Smooth muscle cell (in vitro differentiated cells): Measurements from ENCODE around the gene OR2AP1. TPM values are rescaled to one million over a fixed set of nuclear protein-coding genes. Genes with fewer than 3 reads are reported as not detected.
"Not testable (repeated sequence)": the region's sequence is repeated elsewhere in the genome, so short reads cannot be mapped to it uniquely, and the experiment has no call there.

Experiments
- DNase-seq: peaks from one replicate; lab custom pipeline; 2025; ENCODE audit not compliant: unreplicated experiment; lab: John Stamatoyannopoulos, UW
- H2AFZ ChIP-seq: fragments of 200-600 bp; sonication (generic); 2 replicates; pipeline ENCODE4 v1.6.0; 2016; ENCODE audit warnings: antibody characterized with exemption, low read depth, mild to moderate bottlenecking
- H3F3A ChIP-seq: fragments of 200-600 bp; sonication (generic); 2 replicates; pipeline ENCODE4 v1.6.0; 2017; ENCODE audit warnings: antibody characterized with exemption, low read depth
- H3K27ac ChIP-seq: fragments of 200-600 bp; sonication (generic); 2 replicates; pipeline ENCODE4 v1.5.1; 2016; ENCODE audit warnings: low read depth, mild to moderate bottlenecking
- H3K27me3 ChIP-seq: fragments of 200-600 bp; sonication (generic); 2 replicates; pipeline ENCODE4 v1.6.1; 2016; ENCODE audit warnings: low read depth, mild to moderate bottlenecking
- H3K36me3 ChIP-seq: fragments of 200-600 bp; sonication (generic); 2 replicates; pipeline ENCODE4 v1.5.1; 2016; ENCODE audit warnings: low read depth
- H3K4me1 ChIP-seq: fragments of 200-600 bp; sonication (generic); 2 replicates; pipeline ENCODE4 v1.5.1; 2016; ENCODE audit warnings: low read depth
- H3K4me2 ChIP-seq: fragments of 200-600 bp; sonication (generic); 2 replicates; pipeline ENCODE4 v1.6.0; 2016; ENCODE audit warnings: mild to moderate bottlenecking
- H3K4me3 ChIP-seq: fragments of 200-600 bp; sonication (generic); 2 replicates; pipeline ENCODE4 v1.5.1; 2016; ENCODE audit warnings: mild to moderate bottlenecking
- H3K79me2 ChIP-seq: fragments of 200-600 bp; sonication (generic); 2 replicates; pipeline ENCODE4 v1.6.0; 2016; ENCODE audit warnings: low read depth, mild to moderate bottlenecking
- H3K9ac ChIP-seq: fragments of 200-600 bp; sonication (generic); 2 replicates; pipeline ENCODE4 v1.6.0; 2016; ENCODE audit warnings: low read depth
- H3K9me3 ChIP-seq: fragments of 200-600 bp; sonication (generic); replicated peaks from 2 replicates; pipeline ENCODE4 v1.5.1; 2016; ENCODE audit warnings: low read depth
- H4K20me1 ChIP-seq: fragments of 200-600 bp; sonication (generic); 2 replicates; pipeline ENCODE4 v1.6.0; 2016; ENCODE audit warnings: low read depth
- WGBS: methylation state at CpG from one replicate; pipeline ENCODE4 v1.1.7; 2016; ENCODE audit warnings: low lambda C conversion rate; 5-methylcytosine and 5-hydroxymethylcytosine counted together
- polyA plus RNA-seq: library from polyadenylated mRNA; unstranded; fragments of >200 nt; fragmentation: Nextera tagmentation; extraction: Ambion mirVana; gene quantifications from 2 replicates; pipeline ENCODE4 v1.2.1, GENCODE V29; 2016
- total RNA-seq: library from RNA; depleted of rRNA; stranded (reverse); fragments of >200 nt; gene quantifications from 2 replicates; pipeline ENCODE4 v1.2.3, GENCODE V29; 2014
- TF ChIP-seq, protein P1 (sequence below): fragments of 200-600 bp; sonication (generic); IDR thresholded peaks from 2 replicates; pipeline ENCODE4 v1.5.1; 2017; ENCODE audit warnings: borderline replicate concordance, mild to moderate bottlenecking, antibody characterized with exemption; ENCODE audit not compliant: insufficient read depth, poor library complexity, severe bottlenecking

OR2AP1 gene
- total and polyA plus RNA-seq, 2 experiments from 2014 or later = not detected

DNA sequence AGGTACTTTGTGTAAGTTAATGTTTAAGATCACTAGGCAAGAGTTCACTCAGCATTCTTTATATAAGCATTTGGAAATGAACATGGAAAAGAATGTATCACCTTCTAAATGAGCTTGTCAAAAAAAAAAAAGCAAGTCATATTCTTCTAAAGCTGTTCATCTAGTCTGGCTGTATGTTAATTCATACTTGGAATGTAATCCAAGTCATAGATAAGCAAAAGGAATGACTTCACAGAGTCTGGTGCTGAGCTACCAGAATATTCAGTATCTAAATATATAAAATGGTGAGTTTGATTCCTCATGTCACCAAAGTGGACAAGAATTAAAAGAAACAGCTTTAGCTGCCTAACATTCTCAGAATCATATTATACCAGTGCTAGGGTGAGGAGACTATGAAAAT is 18.0 kb upstream of the OR2AP1 start:
- no peak overlapping the region for H3K9ac ChIP-seq
- H4K20me1 ChIP-seq = no peaks in the 10 kb centered on the region
- TF ChIP-seq, protein P1, sequence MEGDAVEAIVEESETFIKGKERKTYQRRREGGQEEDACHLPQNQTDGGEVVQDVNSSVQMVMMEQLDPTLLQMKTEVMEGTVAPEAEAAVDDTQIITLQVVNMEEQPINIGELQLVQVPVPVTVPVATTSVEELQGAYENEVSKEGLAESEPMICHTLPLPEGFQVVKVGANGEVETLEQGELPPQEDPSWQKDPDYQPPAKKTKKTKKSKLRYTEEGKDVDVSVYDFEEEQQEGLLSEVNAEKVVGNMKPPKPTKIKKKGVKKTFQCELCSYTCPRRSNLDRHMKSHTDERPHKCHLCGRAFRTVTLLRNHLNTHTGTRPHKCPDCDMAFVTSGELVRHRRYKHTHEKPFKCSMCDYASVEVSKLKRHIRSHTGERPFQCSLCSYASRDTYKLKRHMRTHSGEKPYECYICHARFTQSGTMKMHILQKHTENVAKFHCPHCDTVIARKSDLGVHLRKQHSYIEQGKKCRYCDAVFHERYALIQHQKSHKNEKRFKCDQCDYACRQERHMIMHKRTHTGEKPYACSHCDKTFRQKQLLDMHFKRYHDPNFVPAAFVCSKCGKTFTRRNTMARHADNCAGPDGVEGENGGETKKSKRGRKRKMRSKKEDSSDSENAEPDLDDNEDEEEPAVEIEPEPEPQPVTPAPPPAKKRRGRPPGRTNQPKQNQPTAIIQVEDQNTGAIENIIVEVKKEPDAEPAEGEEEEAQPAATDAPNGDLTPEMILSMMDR = no peak
- H2AFZ ChIP-seq = no peak overlapping the region
- no peaks in the 10 kb centered on the region for H3K9me3 ChIP-seq
- no peaks in the 10 kb centered on the region for H3F3A ChIP-seq
- no peak for DNase-seq
- no peaks in the 10 kb centered on the region for H3K79me2 ChIP-seq
- no peaks in the 10 kb centered on the region for H3K36me3 ChIP-seq
- H3K27ac ChIP-seq = no peak overlapping the region
- no peaks in the 10 kb centered on the region for H3K27me3 ChIP-seq
- no peaks in the 10 kb centered on the region for H3K4me1 ChIP-seq
- no peak overlapping the region for H3K4me2 ChIP-seq
- no peak overlapping the region for H3K4me3 ChIP-seq

DNA sequence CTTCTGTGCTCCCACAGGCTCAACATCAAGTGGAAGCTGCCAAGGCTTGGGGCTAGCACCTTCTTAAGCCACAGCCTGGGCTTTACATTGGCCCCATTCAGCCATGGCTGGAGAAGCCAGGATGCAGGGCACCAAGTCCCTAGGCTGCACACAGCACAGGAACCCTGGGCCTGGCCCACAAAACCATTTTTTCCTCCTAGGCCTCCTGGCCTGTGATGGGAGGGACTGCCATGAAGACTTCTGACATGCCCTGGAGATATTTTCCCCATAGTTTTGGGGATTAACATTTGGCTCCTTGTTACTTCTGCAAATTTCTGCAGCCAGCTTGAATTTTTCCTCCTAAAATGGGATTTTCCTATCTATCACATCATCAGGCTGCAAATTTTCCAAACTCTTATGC is 2.2 kb upstream of the OR2AP1 start:
- H3F3A ChIP-seq, H3K36me3 ChIP-seq, H3K79me2 ChIP-seq, H3K9ac ChIP-seq, H3K4me2 ChIP-seq, H3K4me3 ChIP-seq, H3K27ac ChIP-seq, H4K20me1 ChIP-seq, H2AFZ ChIP-seq, H3K9me3 ChIP-seq, H3K27me3 ChIP-seq, DNase-seq, H3K4me1 ChIP-seq: not testable (repeated sequence)

DNA sequence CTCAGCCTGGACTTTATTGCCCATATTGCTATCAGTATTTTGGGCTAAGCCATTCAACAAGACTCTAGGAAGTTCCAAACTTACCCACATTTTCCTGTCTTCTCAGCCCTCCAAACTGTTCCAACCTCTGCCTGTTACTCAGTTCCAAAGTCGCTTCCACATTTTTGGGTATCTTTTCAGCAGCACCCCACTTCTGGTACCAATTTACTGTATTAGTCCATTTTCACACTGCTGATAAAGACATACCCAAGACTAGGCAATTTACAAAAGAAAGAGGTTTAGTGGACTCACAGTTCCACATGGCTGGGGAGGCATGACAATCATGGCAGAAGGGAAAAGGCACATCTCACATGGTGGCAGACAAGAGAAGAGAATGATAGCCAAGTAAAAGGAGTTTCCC is 1.6 kb upstream of the OR2AP1 start:
- not testable (repeated sequence) for H3K4me3 ChIP-seq, H4K20me1 ChIP-seq, H3K27ac ChIP-seq, H3K4me1 ChIP-seq, H2AFZ ChIP-seq, H3K79me2 ChIP-seq, DNase-seq, H3K36me3 ChIP-seq, H3K4me2 ChIP-seq, H3F3A ChIP-seq, H3K9ac ChIP-seq, H3K27me3 ChIP-seq, H3K9me3 ChIP-seq
- 93% methylated on average over 1 of the region's 1 CpG for WGBS

DNA sequence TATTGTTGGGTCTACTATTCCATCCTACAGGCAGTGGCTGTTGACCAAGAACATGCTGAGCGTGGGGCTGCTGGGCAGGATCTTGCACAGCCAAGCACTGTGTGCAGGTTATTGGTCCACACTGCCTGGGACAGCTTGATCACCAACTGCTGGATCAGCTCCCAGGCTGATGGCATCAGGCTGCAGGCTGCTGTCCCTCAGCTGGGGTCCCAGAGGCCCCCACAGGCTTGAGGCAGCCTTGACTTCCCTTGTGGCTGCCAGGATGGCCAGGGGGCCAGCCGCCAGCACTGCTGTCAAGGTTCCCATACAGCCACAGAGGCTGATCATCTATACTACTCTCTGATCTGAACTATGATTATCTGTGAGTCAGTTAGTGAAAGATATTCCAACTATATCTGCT is 9.8 kb downstream of the OR2AP1 start:
- no peaks in the 10 kb centered on the region for H3K36me3 ChIP-seq
- H3K4me2 ChIP-seq = no peak overlapping the region

DNA sequence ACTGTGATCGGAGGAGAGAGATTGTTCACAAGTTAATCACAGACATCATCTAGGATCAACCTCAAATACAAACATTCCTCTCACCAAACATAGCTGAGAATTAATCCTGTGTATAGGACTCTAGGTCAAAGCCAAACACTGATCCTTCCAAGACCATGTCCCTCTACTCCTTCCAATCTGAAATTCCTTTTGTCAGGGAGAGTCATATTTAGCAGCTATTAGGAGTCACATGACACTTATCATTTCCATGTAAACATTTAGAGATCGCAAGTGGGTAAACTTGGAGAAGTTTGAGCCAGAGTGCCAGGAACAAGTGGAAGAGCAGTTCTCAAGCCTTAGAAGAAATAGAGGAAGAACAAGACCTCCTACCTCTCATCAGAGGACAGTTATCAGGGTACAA is 13.5 kb downstream of the OR2AP1 start:
- Histone ChIP-seq H3K27me3 (peaks cover 3% of the 10 kb centered on the region), H3K9ac (no peak overlapping the region), H3K9me3 (no peaks in the 10 kb centered on the region), H3K4me1 (no peaks in the 10 kb centered on the region), H2AFZ (no peak overlapping the region), H3K27ac (no peak overlapping the region), H4K20me1 (no peaks in the 10 kb centered on the region), H3K4me3 (no peak overlapping the region), H3K36me3 (no peaks in the 10 kb centered on the region), H3K4me2 (no peak overlapping the region), H3F3A (no peaks in the 10 kb centered on the region), H3K79me2 (no peaks in the 10 kb centered on the region)
- TF ChIP-seq, protein P1 = no peak
- WGBS = 93% methylated on average over 2 of the region's 2 CpGs
- no peak for DNase-seq

More for the DNA sequence above, 9.8 kb downstream of the OR2AP1 start:
- Histone ChIP-seq H3K4me1 (no peaks in the 10 kb centered on the region), H3K27ac (no peak overlapping the region), H3K27me3 (peaks cover 3% of the 10 kb centered on the region), H3K4me3 (no peak overlapping the region), H3F3A (no peaks in the 10 kb centered on the region), H3K9me3 (no peaks in the 10 kb centered on the region), H2AFZ (no peak overlapping the region), H3K79me2 (no peaks in the 10 kb centered on the region), H4K20me1 (no peaks in the 10 kb centered on the region), H3K9ac (no peak overlapping the region)
- WGBS = 88% methylated on average over 2 of the region's 2 CpGs
- TF ChIP-seq, protein P1 = no peak
- no peak for DNase-seq

DNA sequence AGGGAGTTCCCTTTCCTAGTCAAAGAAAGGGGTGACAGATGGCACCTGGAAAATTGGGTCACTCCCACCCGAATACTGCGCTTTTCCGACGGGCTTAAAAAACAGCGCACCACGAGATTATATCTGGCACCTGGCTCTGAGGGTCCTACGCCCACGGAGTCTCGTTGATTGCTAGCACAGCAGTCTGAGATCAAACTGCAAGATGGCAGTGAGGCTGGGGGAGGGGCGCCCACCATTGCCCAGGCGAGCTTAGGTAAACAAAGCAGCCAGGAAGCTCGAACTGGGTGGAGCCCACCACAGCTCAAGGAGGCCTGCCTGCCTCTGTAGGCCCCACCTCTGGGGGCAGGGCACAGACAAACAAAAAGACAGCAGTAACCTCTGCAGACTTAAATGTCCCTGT is 17.9 kb downstream of the OR2AP1 start:
- H3F3A ChIP-seq, H3K79me2 ChIP-seq, H3K4me3 ChIP-seq, H3K9me3 ChIP-seq, H4K20me1 ChIP-seq, DNase-seq, H3K27ac ChIP-seq, H3K36me3 ChIP-seq, H3K9ac ChIP-seq, H2AFZ ChIP-seq, H3K27me3 ChIP-seq, H3K4me2 ChIP-seq, H3K4me1 ChIP-seq: not testable (repeated sequence)
- 68% methylated on average over 12 of the region's 12 CpGs for WGBS
